Cardiac fibroblast (primary cell): ENCODE measurements around the gene COL4A2.

Experiments
- DNase-seq, 2 donors: peaks; one replicate each; pipeline versions ENCODE4 v3.0.0 to v3.0.0-alpha.2; 2010; ENCODE audit warnings: low read depth in 2 of 2
- H3K4me3 ChIP-seq, 2 donors: replicated peaks in 1 of 2; 1 replicate in 1 of 2; 2 replicates in 1 of 2; pipeline ENCODE4 v1.5.1; 2011; ENCODE audit warnings: low read depth in 2 of 2, low read length in 2 of 2, mild to moderate bottlenecking in 2 of 2, moderate library complexity in 1 of 2
- TF ChIP-seq, protein P1 (sequence below): IDR thresholded peaks from one replicate; pipeline ENCODE4 v1.5.1; 2011; ENCODE audit warnings: low read depth, mild to moderate bottlenecking, low read length, inconsistent platforms

COL4A2 gene

DNA sequence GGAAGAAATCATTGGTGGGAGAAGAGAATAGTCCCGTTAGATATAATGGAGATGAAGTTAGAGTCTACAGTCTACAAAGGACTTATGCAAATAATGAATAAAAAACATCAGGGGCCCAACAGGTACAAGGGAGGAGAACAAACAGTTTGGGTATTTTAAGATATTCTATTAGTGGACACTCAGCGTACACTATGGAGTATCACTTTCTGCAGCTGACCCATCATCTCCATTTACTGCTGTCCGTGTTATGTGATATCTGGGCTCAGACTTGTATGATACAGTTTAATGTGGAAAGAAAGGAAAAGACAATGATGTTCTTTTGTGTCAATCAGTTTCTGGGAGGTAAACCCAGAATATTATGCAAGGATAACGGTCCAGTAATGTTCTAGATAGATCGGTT, 128.2 kb downstream of the COL4A2 start:
- H3K4me3 ChIP-seq: no peak overlapping the region
- TF ChIP-seq, protein P1, sequence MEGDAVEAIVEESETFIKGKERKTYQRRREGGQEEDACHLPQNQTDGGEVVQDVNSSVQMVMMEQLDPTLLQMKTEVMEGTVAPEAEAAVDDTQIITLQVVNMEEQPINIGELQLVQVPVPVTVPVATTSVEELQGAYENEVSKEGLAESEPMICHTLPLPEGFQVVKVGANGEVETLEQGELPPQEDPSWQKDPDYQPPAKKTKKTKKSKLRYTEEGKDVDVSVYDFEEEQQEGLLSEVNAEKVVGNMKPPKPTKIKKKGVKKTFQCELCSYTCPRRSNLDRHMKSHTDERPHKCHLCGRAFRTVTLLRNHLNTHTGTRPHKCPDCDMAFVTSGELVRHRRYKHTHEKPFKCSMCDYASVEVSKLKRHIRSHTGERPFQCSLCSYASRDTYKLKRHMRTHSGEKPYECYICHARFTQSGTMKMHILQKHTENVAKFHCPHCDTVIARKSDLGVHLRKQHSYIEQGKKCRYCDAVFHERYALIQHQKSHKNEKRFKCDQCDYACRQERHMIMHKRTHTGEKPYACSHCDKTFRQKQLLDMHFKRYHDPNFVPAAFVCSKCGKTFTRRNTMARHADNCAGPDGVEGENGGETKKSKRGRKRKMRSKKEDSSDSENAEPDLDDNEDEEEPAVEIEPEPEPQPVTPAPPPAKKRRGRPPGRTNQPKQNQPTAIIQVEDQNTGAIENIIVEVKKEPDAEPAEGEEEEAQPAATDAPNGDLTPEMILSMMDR: no peak
- no peak for DNase-seq

GRCh38 chr13:110436276-110436675, 129.2 kb downstream of the COL4A2 start:
- TF ChIP-seq, protein P1: no peak
- H3K4me3 ChIP-seq: no peak overlapping the region
- DNase-seq: peak in 1 of 2 donors; percentile 55

GRCh38 chr13:110436786-110437370, 129.8 kb downstream of the COL4A2 start:
- no peak overlapping the region for H3K4me3 ChIP-seq
- TF ChIP-seq, protein P1: no peak
- no peak for DNase-seq

GRCh38 chr13:110438211-110438610, 131.1 kb downstream of the COL4A2 start:
- H3K4me3 ChIP-seq: no peak overlapping the region
- no peak for DNase-seq
- TF ChIP-seq, protein P1: no peak

GRCh38 chr13:110438776-110439175, 131.7 kb downstream of the COL4A2 start:
- DNase-seq: no peak
- TF ChIP-seq, protein P1: no peak
- H3K4me3 ChIP-seq: no peak overlapping the region

- no peak overlapping the region for H3K4me3 ChIP-seq
- TF ChIP-seq, protein P1: no peak
- no peak for DNase-seq
Measured at GRCh38 chr13:110440946-110441731, 134.1 kb downstream of the COL4A2 start.
